Glutamatergic neuron (in vitro differentiated cells): ENCODE measurements around the gene PLAAT3. TPM values are rescaled to one million over a fixed set of nuclear protein-coding genes. Genes with fewer than 3 reads are reported as not detected.

ENCODE experiments used
- DNase-seq: peaks from one replicate; pipeline ENCODE4 v3.0.0; 2022
- H3K27ac Mint-ChIP-seq: one replicate; pipeline ENCODE4 v1.8.0; 2020; ENCODE audit warnings: mild to moderate bottlenecking, mixed read lengths, inconsistent platforms; ENCODE audit not compliant: unreplicated experiment
- H3K27me3 Mint-ChIP-seq: one replicate; pipeline ENCODE4 v1.8.0; 2020; ENCODE audit warnings: mild to moderate bottlenecking, moderate library complexity, mixed read lengths, inconsistent platforms; ENCODE audit not compliant: unreplicated experiment
- H3K36me3 Mint-ChIP-seq: one replicate; pipeline ENCODE4 v1.8.0; 2020; ENCODE audit warnings: mild to moderate bottlenecking, mixed read lengths, inconsistent platforms; ENCODE audit not compliant: unreplicated experiment
- H3K4me1 Mint-ChIP-seq: one replicate; pipeline ENCODE4 v1.8.0; 2020; ENCODE audit warnings: mild to moderate bottlenecking, low read depth, mixed read lengths, inconsistent platforms; ENCODE audit not compliant: unreplicated experiment
- H3K4me3 Mint-ChIP-seq: one replicate; pipeline ENCODE4 v1.8.0; 2020; ENCODE audit warnings: mild to moderate bottlenecking, mixed read lengths, inconsistent platforms; ENCODE audit not compliant: unreplicated experiment
- H3K9me3 Mint-ChIP-seq: one replicate; pipeline ENCODE4 v1.8.0; 2020; ENCODE audit warnings: mild to moderate bottlenecking, moderate library complexity, mixed read lengths, inconsistent platforms; ENCODE audit not compliant: unreplicated experiment
- total RNA-seq: library from RNA; stranded (reverse); fragmentation: NEBNext Ultra II Directional; extraction: Animal tissue kit (Norgen Biotek cat#: 25700); gene quantifications from one replicate; pipeline ENCODE4 v1.2.1, GENCODE V29; 2021; ENCODE audit not compliant: unreplicated experiment
- TF ChIP-seq, protein P1 (sequence below): fragments of 200-600 bp; sonication (generic); IDR thresholded peaks from one replicate; pipeline ENCODE4 v1.5.0; 2021; ENCODE audit not compliant: partially characterized antibody, unreplicated experiment

PLAAT3 gene
- total RNA-seq, 1 donor from 2014 or later: 43.6 TPM

DNA sequence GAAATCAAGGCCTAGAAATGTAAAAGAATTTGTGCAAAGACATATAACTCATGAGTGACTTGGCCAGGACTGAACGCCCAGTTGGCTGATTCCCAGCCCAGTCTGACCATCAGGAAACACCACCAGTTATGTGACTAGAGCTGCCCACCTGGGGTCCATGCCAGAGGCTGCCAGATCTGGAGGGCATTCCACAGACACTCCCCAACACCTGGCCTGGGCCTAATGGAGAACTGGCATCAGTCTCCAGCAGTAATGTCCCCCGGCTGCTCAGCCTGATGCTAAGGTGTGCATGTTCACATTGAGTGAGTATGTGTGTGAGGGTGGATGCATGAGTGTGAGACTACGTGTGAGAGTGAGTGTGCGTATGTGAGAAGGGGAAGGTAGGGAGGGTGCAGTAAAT is 15.7 kb downstream of the PLAAT3 start:
- TF ChIP-seq, protein P1, sequence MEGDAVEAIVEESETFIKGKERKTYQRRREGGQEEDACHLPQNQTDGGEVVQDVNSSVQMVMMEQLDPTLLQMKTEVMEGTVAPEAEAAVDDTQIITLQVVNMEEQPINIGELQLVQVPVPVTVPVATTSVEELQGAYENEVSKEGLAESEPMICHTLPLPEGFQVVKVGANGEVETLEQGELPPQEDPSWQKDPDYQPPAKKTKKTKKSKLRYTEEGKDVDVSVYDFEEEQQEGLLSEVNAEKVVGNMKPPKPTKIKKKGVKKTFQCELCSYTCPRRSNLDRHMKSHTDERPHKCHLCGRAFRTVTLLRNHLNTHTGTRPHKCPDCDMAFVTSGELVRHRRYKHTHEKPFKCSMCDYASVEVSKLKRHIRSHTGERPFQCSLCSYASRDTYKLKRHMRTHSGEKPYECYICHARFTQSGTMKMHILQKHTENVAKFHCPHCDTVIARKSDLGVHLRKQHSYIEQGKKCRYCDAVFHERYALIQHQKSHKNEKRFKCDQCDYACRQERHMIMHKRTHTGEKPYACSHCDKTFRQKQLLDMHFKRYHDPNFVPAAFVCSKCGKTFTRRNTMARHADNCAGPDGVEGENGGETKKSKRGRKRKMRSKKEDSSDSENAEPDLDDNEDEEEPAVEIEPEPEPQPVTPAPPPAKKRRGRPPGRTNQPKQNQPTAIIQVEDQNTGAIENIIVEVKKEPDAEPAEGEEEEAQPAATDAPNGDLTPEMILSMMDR: no peak
- Mint-ChIP-seq H3K4me1 (peaks cover 5% of the 10 kb centered on the region), H3K27ac (no peak overlapping the region), H3K36me3 (peaks cover 6% of the 10 kb centered on the region), H3K27me3 (peaks cover 1% of the 10 kb centered on the region), H3K4me3 (no peak overlapping the region), H3K9me3 (peaks cover 2% of the 10 kb centered on the region)
- no peak for DNase-seq

DNA sequence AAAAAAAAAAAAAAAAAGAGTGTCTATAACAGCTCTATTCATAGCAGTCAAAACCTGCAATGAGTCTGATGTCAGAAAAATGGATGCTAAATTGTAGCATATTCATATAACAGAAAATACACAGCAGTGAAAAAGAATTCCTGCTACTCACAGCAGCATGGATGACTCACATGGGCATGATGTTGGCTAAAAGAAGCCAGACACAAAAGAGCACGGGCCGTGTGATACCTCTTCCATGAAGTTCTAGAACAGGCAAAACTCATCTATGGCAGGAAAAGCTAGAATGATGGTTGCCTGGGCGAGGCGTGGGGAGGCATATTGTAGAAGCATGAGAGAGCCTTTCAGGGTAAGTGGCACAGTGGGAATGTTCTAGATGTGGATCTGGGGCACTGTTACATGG is 18.9 kb downstream of the PLAAT3 start:
- DNase-seq: no peak
- H3K36me3 Mint-ChIP-seq: peaks cover 9% of the 10 kb centered on the region
- H3K27ac Mint-ChIP-seq: no peak overlapping the region
- no peak overlapping the region for H3K4me3 Mint-ChIP-seq
- TF ChIP-seq, protein P1: no peak
- peaks cover under 1% of the 10 kb centered on the region for H3K27me3 Mint-ChIP-seq
- H3K9me3 Mint-ChIP-seq: peaks cover 3% of the 10 kb centered on the region
- no peaks in the 10 kb centered on the region for H3K4me1 Mint-ChIP-seq

DNA sequence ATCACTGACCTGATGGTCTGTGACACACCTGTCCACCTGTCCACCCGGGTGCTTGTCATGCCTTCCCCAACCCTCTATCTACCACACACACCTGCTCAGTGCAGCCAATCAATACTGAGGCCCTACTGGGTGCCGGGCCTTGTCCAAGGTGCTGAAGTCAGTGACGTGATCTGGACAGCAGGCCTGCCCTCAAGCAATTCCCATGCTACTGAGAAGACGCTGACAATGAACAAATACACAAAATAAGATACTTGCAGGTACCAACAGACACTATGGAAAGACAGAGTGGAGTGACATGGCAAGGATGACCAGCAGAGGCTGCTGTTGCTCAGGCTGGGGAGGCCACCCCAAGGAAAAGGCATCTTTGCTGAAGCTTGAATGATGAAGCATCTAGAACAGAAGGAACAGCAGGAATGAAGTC is 21.2 kb downstream of the PLAAT3 start:
- peaks cover 9% of the 10 kb centered on the region for H3K36me3 Mint-ChIP-seq
- H3K9me3 Mint-ChIP-seq: peaks cover 1% of the 10 kb centered on the region
- DNase-seq: peak; percentile 40
- H3K4me1 Mint-ChIP-seq: no peaks in the 10 kb centered on the region
- TF ChIP-seq, protein P1: peak; percentile 34
- no peak overlapping the region for H3K4me3 Mint-ChIP-seq
- no peaks in the 10 kb centered on the region for H3K27me3 Mint-ChIP-seq
- H3K27ac Mint-ChIP-seq: peak overlapping the region; percentile 71

DNA sequence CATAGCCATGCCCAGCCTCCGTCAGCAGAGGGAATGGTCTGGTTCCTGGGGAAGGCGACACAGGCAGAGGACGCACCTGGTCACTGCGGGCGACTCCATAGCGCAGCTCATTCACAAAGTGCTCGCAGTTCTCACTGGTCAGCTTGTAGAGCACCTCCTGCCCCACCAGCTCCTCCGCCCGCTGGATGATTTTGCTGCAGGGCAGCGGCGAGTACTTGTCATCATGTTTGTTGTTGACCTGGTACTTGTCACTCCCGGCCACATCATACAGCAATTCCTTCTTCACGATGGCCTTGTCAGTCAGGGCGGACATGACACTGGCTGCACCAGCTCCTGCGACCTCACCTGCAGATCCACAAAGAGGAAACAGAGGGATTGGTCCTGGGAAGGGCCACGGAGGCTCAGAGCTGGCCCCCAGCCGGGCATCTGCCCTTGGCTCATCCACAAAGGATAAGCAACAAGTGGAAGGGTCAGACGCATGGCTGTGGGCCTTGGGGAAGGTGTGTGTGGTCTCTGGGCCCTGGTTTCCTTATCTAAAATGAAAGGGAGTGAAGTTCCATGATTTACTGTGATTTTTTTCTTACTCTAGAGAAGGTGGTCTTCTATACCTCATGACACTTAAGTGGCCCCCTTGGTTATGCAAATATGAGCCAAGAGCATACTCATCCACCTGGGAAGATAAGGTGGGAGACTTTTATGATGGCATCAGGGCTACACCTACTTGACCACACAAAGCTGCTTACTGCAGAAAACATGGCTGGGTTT is 24.0 kb downstream of the PLAAT3 start:
- no peak overlapping the region for H3K4me3 Mint-ChIP-seq
- peaks cover 3% of the 10 kb centered on the region for H3K36me3 Mint-ChIP-seq
- peaks cover 1% of the 10 kb centered on the region for H3K9me3 Mint-ChIP-seq
- H3K4me1 Mint-ChIP-seq: no peaks in the 10 kb centered on the region
- H3K27me3 Mint-ChIP-seq: no peaks in the 10 kb centered on the region
- no peak overlapping the region for H3K27ac Mint-ChIP-seq
- TF ChIP-seq, protein P1: no peak
- no peak for DNase-seq

DNA sequence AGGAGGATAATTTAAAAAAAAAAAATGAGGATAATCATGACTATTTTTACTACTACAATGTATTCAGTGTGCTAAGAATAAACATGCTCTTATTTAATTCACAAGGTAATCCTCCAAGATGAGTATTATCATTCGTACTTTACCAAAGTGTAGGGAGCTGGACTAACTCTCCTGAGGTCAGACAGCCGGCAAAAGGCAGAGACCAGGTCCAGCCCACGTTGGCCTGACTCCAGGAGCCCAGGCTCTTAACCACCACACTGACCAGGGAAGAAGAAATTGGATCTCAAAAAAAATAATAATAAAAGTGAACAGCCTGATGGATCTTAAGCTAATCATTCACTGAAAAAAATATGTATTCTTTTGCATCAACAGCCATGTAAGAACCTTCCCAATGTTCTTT is 25.2 kb downstream of the PLAAT3 start:
- Mint-ChIP-seq H3K4me3 (no peak overlapping the region), H3K27ac (no peak overlapping the region), H3K9me3 (peaks cover 1% of the 10 kb centered on the region), H3K4me1 (no peaks in the 10 kb centered on the region), H3K36me3 (peaks cover 3% of the 10 kb centered on the region), H3K27me3 (no peaks in the 10 kb centered on the region)
- DNase-seq: no peak
- TF ChIP-seq, protein P1: no peak
